Type B pancreatic cell (in vitro differentiated cells): Measurements from ENCODE around the gene ARID1A. TPM values are rescaled to one million over a fixed set of nuclear protein-coding genes. Genes with fewer than 3 reads are reported as not detected.
A peak's percentile ranks its signal among the peaks of the same experiment; 100 is the strongest.

Experiments
- DNase-seq: peaks from one replicate; pipeline ENCODE4 v3.0.0; 2021; ENCODE audit warnings: mixed read lengths; ENCODE audit not compliant: unreplicated experiment; ENCODE audit errors: extremely low spot score
- H3K27ac Mint-ChIP-seq: 2 replicates; pipeline ENCODE4 v1.8.0; 2021; ENCODE audit warnings: mild to moderate bottlenecking, mixed read lengths
- H3K27me3 Mint-ChIP-seq: 2 replicates; pipeline ENCODE4 v1.8.0; 2021; ENCODE audit warnings: mixed read lengths
- H3K36me3 Mint-ChIP-seq: 2 replicates; pipeline ENCODE4 v1.8.0; 2021; ENCODE audit warnings: mixed read lengths
- H3K4me1 Mint-ChIP-seq: one replicate; pipeline ENCODE4 v1.8.0; 2021; ENCODE audit warnings: mixed read lengths; ENCODE audit not compliant: unreplicated experiment
- H3K4me3 Mint-ChIP-seq: 2 replicates; pipeline ENCODE4 v1.8.0; 2021; ENCODE audit warnings: mild to moderate bottlenecking, mixed read lengths
- H3K9me3 Mint-ChIP-seq: 2 replicates; pipeline ENCODE4 v1.8.0; 2021; ENCODE audit warnings: mixed read lengths
- CTCF ChIP-seq: fragments of 200-600 bp; sonication (generic); conservative IDR thresholded peaks from 2 replicates; pipeline ENCODE4 v1.5.0; 2021; ENCODE audit warnings: antibody characterized with exemption, mild to moderate bottlenecking
- total RNA-seq: library from RNA; stranded (reverse); gene quantifications from 2 replicates; pipeline ENCODE4 v1.2.1, GENCODE V29; 2021; ENCODE audit warnings: low replicate concordance

The ARID1A gene
- total RNA-seq, 1 donor from 2014 or later, result 121 TPM

GRCh38 chr1:26696654-26697430, 1.0 kb downstream of the ARID1A start:
- Mint-ChIP-seq H3K36me3 (no peaks in the 10 kb centered on the region), H3K27ac (no peak overlapping the region), H3K4me1 (peaks cover 28% of the 10 kb centered on the region), H3K27me3 (no peaks in the 10 kb centered on the region), H3K4me3 (peak overlapping the region; percentile 71), H3K9me3 (no peaks in the 10 kb centered on the region)
- DNase-seq, result no peak
- no peak for TF ChIP-seq CTCF

- TF ChIP-seq CTCF, result no peak
- no peak for DNase-seq
- Mint-ChIP-seq H3K4me3 (no peak overlapping the region), H3K27me3 (no peaks in the 10 kb centered on the region), H3K27ac (no peak overlapping the region), H3K4me1 (peaks cover 23% of the 10 kb centered on the region), H3K36me3 (no peaks in the 10 kb centered on the region), H3K9me3 (no peaks in the 10 kb centered on the region)
Observed at GRCh38 chr1:26697431-26697977, 1.7 kb downstream of the ARID1A start.

- H3K36me3 Mint-ChIP-seq, result no peaks in the 10 kb centered on the region
- H3K4me1 Mint-ChIP-seq, result peaks cover 18% of the 10 kb centered on the region
- no peak for TF ChIP-seq CTCF
- DNase-seq, result no peak
- H3K27ac Mint-ChIP-seq, result no peak overlapping the region
- no peaks in the 10 kb centered on the region for H3K27me3 Mint-ChIP-seq
- no peaks in the 10 kb centered on the region for H3K9me3 Mint-ChIP-seq
- H3K4me3 Mint-ChIP-seq, result no peak overlapping the region
Observed at GRCh38 chr1:26697978-26698849, 2.4 kb downstream of the ARID1A start.

GRCh38 chr1:26700711-26701110, 4.9 kb downstream of the ARID1A start:
- H3K27me3 Mint-ChIP-seq, result no peaks in the 10 kb centered on the region
- TF ChIP-seq CTCF, result no peak
- H3K4me3 Mint-ChIP-seq, result no peak overlapping the region
- no peaks in the 10 kb centered on the region for H3K9me3 Mint-ChIP-seq
- no peak for DNase-seq
- H3K4me1 Mint-ChIP-seq, result peaks cover 5% of the 10 kb centered on the region
- no peak overlapping the region for H3K27ac Mint-ChIP-seq
- no peaks in the 10 kb centered on the region for H3K36me3 Mint-ChIP-seq

- Mint-ChIP-seq H3K27me3 (no peaks in the 10 kb centered on the region), H3K9me3 (no peaks in the 10 kb centered on the region), H3K4me3 (no peak overlapping the region), H3K36me3 (peaks cover 4% of the 10 kb centered on the region), H3K27ac (no peak overlapping the region), H3K4me1 (peaks cover 12% of the 10 kb centered on the region)
- TF ChIP-seq CTCF, result no peak
- DNase-seq, result no peak
Observed at GRCh38 chr1:26701266-26701994, 5.6 kb downstream of the ARID1A start.
